Occipital lobe (tissue), 2 donors: Measurements from ENCODE around the gene TTLL7. TPM values are rescaled to one million over a fixed set of nuclear protein-coding genes. Genes with fewer than 3 reads are reported as not detected.

Source experiments
- DNase-seq: peaks from one replicate; lab custom pipeline; 2025; lab: John Stamatoyannopoulos, UW
- total RNA-seq: library from RNA; depleted of rRNA; stranded (reverse); fragments of >200 nt; gene quantifications from one replicate; pipeline ENCODE4 v1.2.3, GENCODE V29; 2014

TTLL7 gene
- total RNA-seq, 1 donor from 2014 or later = 215 TPM

DNA sequence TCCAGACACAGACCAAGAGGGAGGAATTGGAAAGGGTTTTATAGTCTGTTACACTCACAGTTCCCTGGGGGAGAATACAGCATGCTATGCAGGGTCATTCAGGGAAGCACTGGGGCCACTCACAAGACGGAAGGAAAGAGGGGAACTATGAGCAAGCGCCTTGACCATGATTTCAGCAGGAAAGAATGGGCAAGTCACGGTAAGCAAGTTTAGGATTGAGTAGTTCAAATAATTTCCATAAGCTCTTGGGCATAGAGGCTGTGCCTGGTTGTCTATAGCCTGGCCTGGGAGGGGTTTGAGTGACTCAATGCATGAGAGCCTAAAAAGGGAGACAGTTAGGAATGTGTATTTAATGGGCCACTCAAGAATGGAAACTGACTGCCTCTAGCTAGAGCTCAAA is 176.7 kb downstream of the TTLL7 start:
- DNase-seq = no peak

- no peak for DNase-seq
Measured at GRCh38 chr1:83819436-83819835, 179.5 kb downstream of the TTLL7 start.

DNA sequence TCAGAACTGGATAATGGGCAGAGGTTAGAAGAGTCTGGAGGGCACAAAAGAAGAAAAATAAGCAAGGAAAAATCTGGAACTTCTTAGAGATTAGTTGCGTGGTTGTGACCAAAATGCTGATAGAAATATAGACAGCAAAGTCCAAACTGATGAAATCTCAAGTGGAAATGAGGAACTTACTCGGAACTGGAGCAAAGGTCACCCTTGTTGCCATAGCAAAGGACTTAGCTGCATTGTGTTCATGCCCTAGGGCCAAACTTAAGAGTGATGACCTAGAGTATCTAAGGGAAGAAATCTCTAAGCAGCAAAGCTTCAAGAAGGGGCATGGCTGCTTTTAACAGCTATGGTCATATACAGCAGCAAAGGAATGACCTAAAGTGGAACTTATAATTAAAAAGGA is 180.0 kb downstream of the TTLL7 start:
- no peak for DNase-seq

GRCh38 chr1:83816836-83817235 is 182.1 kb downstream of the TTLL7 start:
- DNase-seq = no peak

DNA sequence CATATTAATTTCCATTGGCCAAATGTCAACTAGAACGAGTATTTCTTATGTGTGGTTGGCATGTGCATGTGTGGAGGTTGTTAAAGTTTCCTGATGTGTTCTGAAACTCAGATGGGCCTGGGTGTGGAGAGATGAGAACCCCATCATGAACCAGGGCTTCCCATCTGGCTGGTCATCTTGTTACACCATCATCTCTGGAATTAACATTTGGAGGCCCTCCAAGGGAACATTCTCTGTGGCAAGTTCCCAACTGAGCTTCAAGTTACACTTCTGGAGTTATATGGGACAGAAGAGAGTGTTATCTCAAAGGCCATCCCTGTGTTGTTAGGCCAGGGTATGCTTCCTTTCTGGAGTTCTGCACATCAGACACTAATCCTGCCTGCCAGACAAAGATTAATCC is 183.6 kb downstream of the TTLL7 start:
- DNase-seq = no peak

Other genes starting within 250 kb of the TTLL7 start
- gene PRKACB, start 145.1 kb upstream of the TTLL7 start, total RNA-seq = 1,070 TPM